ENCODE data around the gene ARL5B.

DNA sequence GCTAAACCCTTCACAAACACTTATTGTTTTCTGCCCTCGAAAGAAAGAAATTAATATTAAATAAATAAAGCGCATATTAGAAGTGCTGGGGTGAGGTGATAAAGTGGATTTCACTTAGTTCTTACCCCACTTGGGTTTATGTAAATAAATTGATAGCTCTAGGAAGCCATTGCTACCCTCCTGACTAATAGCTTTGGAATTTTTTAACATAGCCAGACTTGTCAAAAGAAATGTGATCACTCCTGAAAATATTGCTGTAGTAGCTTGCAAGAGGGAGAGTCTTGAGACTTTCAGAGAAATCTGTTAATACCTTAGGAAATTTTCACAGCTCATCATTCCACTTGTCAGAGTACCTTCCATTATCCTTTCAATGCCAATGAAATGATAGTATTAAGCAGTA lies 7.6 kb downstream of the ARL5B start:
- TF ChIP-seq, protein P1, sequence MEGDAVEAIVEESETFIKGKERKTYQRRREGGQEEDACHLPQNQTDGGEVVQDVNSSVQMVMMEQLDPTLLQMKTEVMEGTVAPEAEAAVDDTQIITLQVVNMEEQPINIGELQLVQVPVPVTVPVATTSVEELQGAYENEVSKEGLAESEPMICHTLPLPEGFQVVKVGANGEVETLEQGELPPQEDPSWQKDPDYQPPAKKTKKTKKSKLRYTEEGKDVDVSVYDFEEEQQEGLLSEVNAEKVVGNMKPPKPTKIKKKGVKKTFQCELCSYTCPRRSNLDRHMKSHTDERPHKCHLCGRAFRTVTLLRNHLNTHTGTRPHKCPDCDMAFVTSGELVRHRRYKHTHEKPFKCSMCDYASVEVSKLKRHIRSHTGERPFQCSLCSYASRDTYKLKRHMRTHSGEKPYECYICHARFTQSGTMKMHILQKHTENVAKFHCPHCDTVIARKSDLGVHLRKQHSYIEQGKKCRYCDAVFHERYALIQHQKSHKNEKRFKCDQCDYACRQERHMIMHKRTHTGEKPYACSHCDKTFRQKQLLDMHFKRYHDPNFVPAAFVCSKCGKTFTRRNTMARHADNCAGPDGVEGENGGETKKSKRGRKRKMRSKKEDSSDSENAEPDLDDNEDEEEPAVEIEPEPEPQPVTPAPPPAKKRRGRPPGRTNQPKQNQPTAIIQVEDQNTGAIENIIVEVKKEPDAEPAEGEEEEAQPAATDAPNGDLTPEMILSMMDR (IDR thresholded peaks at IDR 0.05) = no peak
- no peak for TF ChIP-seq POLR2A (IDR thresholded peaks at IDR 0.05)

Measured in thyroid gland (tissue), 4 donors.